Measurements from ENCODE around the gene CBFA2T3. TPM values are rescaled to one million over a fixed set of nuclear protein-coding genes. Genes with fewer than 3 reads are reported as not detected.

The CBFA2T3 gene
- total and polyA plus RNA-seq, 2 of the 13 experiments (the other 11 are each of a cell fraction or from before 2014, with no cell fraction given), result 0.05 TPM; not detected in 1

DNA sequence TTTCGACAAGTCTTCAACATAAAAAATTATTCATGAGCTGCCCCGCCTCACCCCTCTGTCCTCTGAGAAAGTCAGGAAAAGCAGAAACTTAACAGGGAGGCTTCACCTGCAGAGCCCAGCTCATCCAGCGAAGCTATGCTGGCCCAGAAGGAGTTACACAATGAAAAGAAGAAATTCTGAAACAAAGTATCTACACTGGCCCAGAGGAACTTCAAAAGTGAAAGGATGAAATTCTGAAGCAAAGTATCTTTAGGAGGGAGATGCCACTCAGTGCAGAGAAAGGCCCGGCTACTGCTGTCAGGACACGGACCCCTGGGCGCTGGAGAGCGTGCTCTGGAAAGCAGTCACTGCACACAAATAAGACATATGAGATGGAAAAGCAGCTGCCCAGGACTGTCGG is 121.8 kb downstream of the CBFA2T3 start:
- Histone ChIP-seq H3K4me3 (replicated peaks in 1 of 3; ENCODE audit: insufficient read depth in 1 of 3, low read depth in 2 of 3, low read length in 3 of 3) (no peak overlapping the region), H3K36me3 (replicated peaks in 1 of 2; ENCODE audit: control insufficient read depth in 1 of 2, insufficient read depth in 2 of 2, low read length in 2 of 2) (peaks cover 6 to 20% of the 10 kb centered on the region in 2 experiments), H3K4me2 (ENCODE audit: low read depth, low read length) (no peak overlapping the region), H3K27ac (ENCODE audit: extremely low read length, insufficient read depth, low read length) (no peak overlapping the region), H3K9ac (ENCODE audit: insufficient read depth, low read depth, low read length) (no peak overlapping the region), H3K9me3 (ENCODE audit: low read length) (no peaks in the 10 kb centered on the region), H3K27me3 (ENCODE audit: control insufficient read depth in 1 of 2, insufficient read depth in 2 of 2, low read length in 2 of 2) (no peaks in the 10 kb centered on the region; a peak in 1 of 5 replicates), H3K4me1 (ENCODE audit: insufficient read depth, low read length) (peaks cover 15% of the 10 kb centered on the region), H4K20me1 (ENCODE audit: insufficient read depth, low read length) (peaks cover 3% of the 10 kb centered on the region; the same call in 1 of the 2 replicates), H2AFZ (ENCODE audit: low read length) (no peak overlapping the region), H3K79me2 (ENCODE audit: insufficient read depth, low read length) (peaks cover 12% of the 10 kb centered on the region)
- DNase-seq (ENCODE audit: low spot score) (no peak), FAIRE-seq (no peak), ATAC-seq (no peak)
- in situ Hi-C loops (cut with HindIII; ENCODE audit: extremely low pct_ligation_motif_present, low pct_unique_long_range_greater_than_20kb), result loop anchor here (5.0 kb wide), 2 partner anchors 43 to 98 kb away; partner anchors contain the start of gene APRT
- BruUV-seq (replicated peaks), result no TSS peak
- 89% methylated on average over 8 of the region's 8 CpGs for WGBS (ENCODE audit: low lambda C conversion rate)
- ChIA-PET CTCF (ENCODE audit: low intra/inter-chr PET ratio, low total read pairs) (no interaction called here), POLR2A (interaction anchor here (0.6 kb wide), 1 partner anchor 9 kb away, joined by 3 read pairs; no protein-coding TSS in a partner anchor)
- TF ChIP-seq SRF (IDR thresholded peaks at IDR 0.05; ENCODE audit: low read depth, low read length) (no peak), ZNF432 (CRISPR knock-in tag; IDR thresholded peaks at IDR 0.05; ENCODE audit: borderline replicate concordance) (no peak), ZFP1 (CRISPR knock-in tag; IDR thresholded peaks at IDR 0.05) (no peak), ZBTB3 (CRISPR knock-in tag; IDR thresholded peaks at IDR 0.05; ENCODE audit: borderline replicate concordance, low read depth) (no peak), ZNF230 (CRISPR knock-in tag; IDR thresholded peaks at IDR 0.05) (no peak), MAZ (IDR thresholded peaks at IDR 0.05; ENCODE audit: borderline replicate concordance, low read depth, low read length) (no peak), MAZ (CRISPR knock-in tag; IDR thresholded peaks at IDR 0.05; ENCODE audit: low read depth) (no peak), ZNF430 (CRISPR knock-in tag; IDR thresholded peaks at IDR 0.05) (no peak)
- TF ChIP-seq, protein P1, sequence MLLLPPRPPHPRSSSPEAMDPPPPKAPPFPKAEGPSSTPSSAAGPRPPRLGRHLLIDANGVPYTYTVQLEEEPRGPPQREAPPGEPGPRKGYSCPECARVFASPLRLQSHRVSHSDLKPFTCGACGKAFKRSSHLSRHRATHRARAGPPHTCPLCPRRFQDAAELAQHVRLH (CRISPR knock-in tag; IDR thresholded peaks at IDR 0.05; ENCODE audit: borderline replicate concordance, low read depth), result no peak
- TF ChIP-seq, protein P2, sequence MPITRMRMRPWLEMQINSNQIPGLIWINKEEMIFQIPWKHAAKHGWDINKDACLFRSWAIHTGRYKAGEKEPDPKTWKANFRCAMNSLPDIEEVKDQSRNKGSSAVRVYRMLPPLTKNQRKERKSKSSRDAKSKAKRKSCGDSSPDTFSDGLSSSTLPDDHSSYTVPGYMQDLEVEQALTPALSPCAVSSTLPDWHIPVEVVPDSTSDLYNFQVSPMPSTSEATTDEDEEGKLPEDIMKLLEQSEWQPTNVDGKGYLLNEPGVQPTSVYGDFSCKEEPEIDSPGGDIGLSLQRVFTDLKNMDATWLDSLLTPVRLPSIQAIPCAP (CRISPR knock-in tag; IDR thresholded peaks at IDR 0.05; ENCODE audit: low read depth), result no peak
- intact Hi-C loops (cut with micrococcal nuclease; ENCODE audit: unreplicated experiment), result loop anchor here (5.0 kb wide), 2 partner anchors 38 to 98 kb away; no protein-coding TSS in a partner anchor

Data from HepG2 (cell line).